GM04503 (cell line): ENCODE measurements around the gene CMPK1.
A peak's percentile ranks its signal among the peaks of the same experiment; 100 is the strongest.
"Not testable (repeated sequence)": the region's sequence is repeated elsewhere in the genome, so short reads cannot be mapped to it uniquely, and the experiment has no call there.

Source experiments
- DNase-seq: peaks from one replicate; pipeline ENCODE4 v3.0.0-alpha.2; 2012; ENCODE audit warnings: low read depth

CMPK1 gene

DNA sequence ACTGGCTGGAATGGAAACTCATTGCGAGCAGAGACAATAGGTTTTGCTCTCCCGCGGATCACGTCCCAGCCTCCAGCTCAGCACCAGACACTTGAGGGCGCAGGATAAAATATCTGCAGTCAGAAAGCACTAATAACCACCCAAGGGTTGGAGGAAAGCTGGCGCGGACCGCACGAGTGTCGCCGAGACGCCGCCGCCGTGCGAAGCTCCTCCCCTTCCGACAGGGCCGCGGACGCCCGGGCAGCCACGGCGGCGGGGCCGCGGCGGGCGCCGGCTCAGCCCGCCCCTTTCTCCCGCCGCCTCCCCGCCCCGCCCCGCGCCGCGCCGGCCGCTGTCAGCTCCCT lies at the start of gene CMPK1:
CMPK1 (plus strand) TSS at position 213 of the 344 bp plus-strand sequence. CDS start 156 bp downstream, outside the sequence.
- peak; percentile 53 for DNase-seq

- DNase-seq, result not testable (repeated sequence)
Measured at GRCh38 chr1:47288116-47288515, 45.5 kb upstream of the CMPK1 start.

DNA sequence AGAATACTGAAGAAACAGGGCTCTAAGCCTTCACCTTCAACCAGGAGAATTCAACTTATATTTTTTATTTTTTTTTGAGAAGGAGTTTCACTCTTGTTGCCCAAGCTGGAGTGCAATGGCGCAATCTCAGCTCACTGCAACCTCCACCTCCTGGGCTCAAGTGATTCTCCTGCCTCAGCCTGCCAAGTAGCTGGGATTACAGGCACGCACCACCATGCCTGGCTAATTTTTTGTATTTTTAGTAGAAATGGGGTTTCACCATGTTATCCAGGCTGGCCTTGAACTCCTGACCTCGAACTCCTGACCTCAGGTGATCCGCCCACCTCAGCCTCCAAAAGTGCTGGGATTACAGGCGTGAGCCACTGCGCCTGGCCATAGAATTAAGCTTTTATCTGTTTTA lies 38.7 kb upstream of the CMPK1 start:
- not testable (repeated sequence) for DNase-seq

GRCh38 chr1:47295579-47295978 lies 38.0 kb upstream of the CMPK1 start:
- no peak for DNase-seq

GRCh38 chr1:47298025-47298699 lies 35.4 kb upstream of the CMPK1 start:
- no peak for DNase-seq

GRCh38 chr1:47302472-47302871 lies 31.1 kb upstream of the CMPK1 start:
- no peak for DNase-seq

DNA sequence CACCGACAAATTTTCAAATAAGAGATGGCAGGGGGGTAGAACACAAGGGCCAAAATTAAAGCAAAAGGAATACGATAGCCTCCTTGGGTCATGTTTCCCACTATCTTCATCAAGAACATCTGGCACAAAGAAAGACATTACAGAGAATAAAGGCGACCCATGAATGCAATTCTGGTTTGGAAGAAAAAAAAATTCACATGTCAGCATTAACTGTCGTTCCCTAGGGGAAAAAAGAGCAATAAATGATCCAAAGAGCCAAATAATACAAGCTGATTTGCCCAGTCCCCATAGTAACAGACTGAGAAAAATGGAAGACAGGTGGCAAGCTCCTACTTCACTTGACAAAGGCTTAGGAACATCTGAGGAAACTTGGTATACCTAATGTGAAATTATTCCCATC lies 24.2 kb upstream of the CMPK1 start:
- no peak for DNase-seq

GRCh38 chr1:47313915-47314664 lies 19.5 kb upstream of the CMPK1 start, which contains the start of gene STIL:
Gene STIL, minus strand, starts transcription at chr1:47314147. Its CDS starts 3,828 bp downstream, at chr1:47310319.
- peak; percentile 97 for DNase-seq

DNA sequence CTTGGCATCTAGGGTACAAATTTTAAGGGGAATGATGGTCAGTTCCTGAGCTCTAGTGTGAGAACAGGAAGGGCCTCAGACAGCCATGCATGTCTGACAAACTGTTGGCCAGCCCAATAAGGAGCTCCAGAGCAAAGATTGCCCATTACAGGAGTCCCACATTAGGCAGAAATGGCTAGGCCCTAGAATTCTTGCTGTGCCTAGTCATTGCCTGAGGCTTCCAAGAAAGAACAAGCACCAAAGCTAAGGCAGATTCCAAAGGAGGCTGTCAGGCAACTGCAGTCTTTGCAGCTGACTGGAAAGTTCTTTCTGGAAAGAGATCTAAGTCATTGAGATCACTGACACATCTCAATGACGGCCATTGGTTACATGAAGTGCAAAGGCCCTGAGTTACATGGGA lies 15.7 kb upstream of the CMPK1 start:
- DNase-seq, result peak; percentile 99

DNA sequence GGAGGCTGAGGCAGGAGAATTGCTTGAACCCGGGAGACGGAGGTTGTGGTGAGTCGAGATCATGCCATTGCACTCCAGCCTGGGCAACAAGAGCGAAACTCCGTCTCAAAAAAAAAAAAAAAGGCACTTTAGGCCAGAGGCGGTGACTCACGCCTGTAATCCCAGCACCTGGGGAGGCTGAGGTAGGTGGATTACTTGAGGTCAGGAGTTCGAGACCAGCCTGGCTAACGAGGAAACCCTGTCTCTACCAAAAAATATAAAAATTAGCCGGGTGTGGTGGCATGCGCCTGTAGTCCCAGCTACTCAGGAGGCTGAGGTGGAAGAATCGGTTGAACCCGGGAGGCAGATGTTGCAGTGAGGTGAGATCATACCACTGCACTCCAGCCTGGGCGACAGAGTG lies 13.6 kb upstream of the CMPK1 start:
- DNase-seq, result not testable (repeated sequence)

DNA sequence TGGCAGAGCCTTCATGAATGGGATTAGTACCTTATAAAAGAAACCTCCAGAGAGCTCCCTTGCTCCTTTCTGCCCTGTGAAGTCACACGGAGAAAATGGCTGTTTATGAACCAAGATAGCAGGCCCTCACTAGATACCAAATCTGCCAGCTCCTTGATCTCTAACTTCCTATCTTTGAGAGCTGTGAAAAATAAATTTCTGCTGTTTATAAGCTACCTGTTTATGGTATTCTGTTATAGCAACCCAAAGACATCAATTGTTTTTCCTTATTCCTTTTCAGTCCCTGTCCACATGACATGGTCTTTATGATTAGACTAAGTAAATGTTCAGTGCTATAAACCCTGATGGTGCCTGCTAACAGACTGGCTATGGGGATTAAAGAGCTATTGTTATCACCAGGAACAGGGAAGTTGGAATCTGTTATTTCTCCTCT lies 10.0 kb upstream of the CMPK1 start:
- no peak for DNase-seq

DNA sequence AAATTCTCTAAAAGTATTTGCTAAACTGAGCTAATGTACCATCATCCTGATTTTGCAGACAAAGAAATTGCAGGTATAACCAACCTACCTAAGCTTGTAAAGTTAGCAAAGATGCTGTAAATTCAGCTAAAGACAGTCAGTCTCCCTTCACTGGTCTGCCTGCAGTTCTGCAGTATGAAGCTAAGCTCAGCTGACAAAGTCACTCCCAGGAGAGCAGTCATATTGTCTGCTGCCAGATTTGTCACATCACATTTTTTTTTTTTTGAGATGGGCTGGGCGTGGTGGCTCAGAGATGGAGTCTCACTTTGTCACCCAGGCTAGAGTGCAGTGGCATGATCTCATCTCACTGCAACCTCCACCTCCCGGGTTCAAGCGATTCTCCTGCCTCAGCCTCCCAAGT lies 8.9 kb upstream of the CMPK1 start:
- no peak for DNase-seq

DNA sequence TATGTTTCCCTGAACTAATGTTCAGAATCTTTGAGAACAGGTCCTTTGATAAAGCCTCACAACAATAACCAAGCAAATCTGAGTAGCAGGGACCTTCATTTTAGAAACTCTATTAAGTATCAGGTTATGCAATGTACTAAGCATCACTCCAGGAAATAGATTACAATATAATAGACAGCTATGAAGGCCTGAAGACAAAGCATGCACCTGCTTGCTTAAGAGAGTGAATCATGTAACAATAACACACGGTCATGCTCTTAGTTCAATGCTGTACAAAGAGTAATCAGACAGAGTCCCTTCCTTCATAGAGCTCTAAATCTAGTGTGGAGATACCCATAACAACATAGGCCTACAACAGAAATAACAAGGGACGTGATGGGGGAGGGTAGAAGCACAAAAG lies 8.1 kb upstream of the CMPK1 start:
- no peak for DNase-seq

DNA sequence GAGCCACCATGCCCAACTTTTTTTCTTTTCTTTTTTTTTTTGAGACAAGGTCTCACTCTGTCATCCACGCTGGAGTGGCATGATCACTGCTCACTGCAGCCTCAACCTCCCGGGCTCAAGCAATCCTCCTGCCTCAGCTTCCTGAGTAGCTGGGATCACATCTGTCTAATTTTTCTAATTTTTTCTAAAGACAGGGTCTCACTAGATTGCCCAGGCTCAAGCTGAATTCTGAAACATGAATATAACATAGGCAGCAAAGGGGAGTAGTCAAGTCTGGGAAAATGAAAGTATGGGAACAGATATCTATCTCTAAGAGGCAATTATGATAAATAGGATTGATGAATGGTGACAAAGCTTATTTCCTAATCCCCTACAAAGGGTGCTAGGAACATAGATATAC lies 7.3 kb upstream of the CMPK1 start:
- DNase-seq, result no peak

GRCh38 chr1:47328992-47329391 lies 4.6 kb upstream of the CMPK1 start:
- no peak for DNase-seq

GRCh38 chr1:47330212-47330611 lies 3.4 kb upstream of the CMPK1 start:
- DNase-seq, result no peak

- DNase-seq, result no peak
Measured at GRCh38 chr1:47331875-47332274, 1.7 kb upstream of the CMPK1 start.

DNA sequence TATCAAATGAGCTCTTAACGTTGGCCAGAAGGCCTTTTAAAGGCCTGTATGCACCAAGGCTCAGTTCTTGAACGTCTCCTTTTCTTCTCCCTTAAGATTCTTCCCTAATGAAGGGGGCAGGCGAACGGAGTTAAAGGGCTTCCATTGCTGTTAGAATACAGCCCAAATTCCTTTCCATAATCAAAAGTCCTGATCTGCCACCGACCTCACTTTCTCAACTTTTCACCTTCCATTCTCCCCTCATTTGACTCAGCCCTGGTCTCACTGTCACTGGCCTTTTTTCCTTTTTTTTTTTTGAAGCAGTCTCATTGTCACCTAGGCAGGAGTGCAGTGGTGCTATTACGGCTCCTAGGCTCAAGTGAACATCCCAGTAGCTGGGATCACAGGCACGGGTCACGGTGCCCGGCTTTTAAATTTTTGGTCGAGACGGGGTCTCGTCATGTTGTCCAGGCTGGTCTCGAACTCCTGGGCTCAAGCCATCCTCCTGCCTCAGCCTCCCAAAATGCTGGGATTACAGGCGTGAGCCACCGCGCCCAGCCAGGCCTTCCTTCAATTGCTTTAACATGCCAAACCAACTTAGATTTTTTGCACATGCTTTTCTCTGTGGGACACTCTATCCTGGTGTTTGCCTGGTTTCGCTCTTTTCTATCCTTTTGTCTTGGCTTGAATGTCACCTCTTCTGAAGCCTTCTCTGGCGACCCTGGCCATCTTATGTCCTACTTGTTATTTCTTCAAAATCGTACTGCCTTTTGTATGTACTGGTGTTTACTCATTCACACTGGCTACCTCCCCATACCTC lies 612 bp upstream of the CMPK1 start:
- DNase-seq, result no peak

DNA sequence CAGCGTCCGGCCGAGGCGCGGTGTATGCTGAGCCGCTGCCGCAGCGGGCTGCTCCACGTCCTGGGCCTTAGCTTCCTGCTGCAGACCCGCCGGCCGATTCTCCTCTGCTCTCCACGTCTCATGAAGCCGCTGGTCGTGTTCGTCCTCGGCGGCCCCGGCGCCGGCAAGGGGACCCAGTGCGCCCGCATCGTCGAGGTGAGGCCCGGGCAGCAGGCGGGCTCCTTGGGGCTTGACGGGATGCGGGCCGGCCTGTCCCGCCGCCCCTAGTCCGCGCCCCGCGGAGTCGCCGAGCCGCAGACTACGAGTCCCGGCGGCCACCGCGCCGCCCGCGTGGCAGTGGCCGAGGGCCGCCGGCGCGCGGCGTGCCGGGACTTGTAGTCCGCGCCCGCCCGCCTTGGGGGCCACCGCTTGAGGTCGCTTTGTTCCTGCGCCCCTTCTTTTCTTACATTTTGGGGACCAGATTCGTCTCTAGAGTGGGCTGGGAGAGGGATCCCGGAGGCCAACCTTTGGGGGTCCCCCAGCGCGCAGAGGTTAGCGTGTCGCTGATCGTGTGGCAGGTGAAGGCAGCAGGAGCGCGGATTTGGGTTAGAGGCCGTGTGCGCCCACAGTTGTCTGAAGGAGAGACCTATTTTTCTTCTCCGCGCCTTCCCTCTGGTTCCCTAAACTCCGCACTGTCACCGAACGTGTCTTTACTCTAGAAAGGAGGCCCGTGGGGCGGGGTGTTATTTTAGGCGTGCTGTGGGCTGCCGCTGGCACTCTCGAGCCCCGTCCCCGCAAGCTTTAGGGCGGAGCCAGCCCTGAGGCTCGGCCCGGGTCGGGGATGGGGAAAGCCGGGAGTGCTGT lies 553 bp downstream of the CMPK1 start:
- DNase-seq, result peak; percentile 42

DNA sequence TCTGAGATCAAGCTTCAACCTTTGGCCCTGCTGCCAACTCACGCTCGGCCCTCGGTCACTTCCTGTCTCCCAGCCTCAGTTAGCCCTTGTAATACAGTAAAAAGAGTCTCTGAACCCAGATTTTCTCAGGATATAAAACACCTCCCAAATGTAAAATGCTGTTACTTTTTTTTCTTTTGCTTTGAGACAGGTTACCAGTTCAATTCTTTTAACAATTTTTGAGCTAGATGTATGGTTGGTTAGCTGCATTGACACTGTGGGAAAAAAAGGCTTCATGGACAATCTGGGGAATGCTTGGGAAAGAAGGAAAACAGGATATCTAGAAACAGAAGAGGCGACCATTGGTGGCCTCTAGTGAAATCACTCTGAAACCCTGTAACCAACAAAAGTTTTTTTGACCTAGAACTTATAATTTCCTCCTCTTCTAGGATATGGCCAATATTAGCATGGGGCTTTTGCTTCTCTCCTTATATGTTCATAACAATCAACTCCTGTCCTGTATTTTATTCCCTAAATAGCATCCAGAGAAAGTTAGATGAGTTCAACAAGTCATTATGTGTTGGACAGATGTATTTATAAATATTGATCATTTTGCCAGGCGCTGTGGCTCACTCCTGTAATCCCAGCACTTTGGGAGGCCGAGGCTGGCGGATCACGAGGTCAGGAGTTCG lies 1.3 kb downstream of the CMPK1 start:
- DNase-seq, result no peak

GRCh38 chr1:47337350-47337749 lies 3.8 kb downstream of the CMPK1 start:
- no peak for DNase-seq
